HEK293 (cell line): ENCODE measurements around the gene PAQR5.

Source experiments
- PRDM1 ChIP-seq: fragments of 450-650 bp; formaldehyde crosslinking; IDR thresholded peaks from 2 replicates; pipeline ENCODE4; 2016; ENCODE audit warnings: missing biosample characterization, missing genetic modification characterization
- RBAK ChIP-seq: fragments of 450-650 bp; formaldehyde crosslinking; IDR thresholded peaks from 2 replicates; pipeline ENCODE4 v1.5.1; 2016; ENCODE audit warnings: missing biosample characterization, missing genetic modification characterization
- REST ChIP-seq: fragments of 450-650 bp; formaldehyde crosslinking; IDR thresholded peaks from 2 replicates; pipeline ENCODE4 v1.5.1; 2016; ENCODE audit warnings: missing biosample characterization, missing genetic modification characterization
- SETDB1 ChIP-seq: IDR thresholded peaks from one replicate; pipeline ENCODE4 v1.6.1; 2017; ENCODE audit warnings: mild to moderate bottlenecking, low read length, moderate library complexity, mixed read lengths; ENCODE audit not compliant: insufficient read length
- SP2 ChIP-seq: fragments of 450-650 bp; formaldehyde crosslinking; IDR thresholded peaks from 2 replicates; pipeline ENCODE4 v1.5.1; 2016; ENCODE audit warnings: missing biosample characterization, missing genetic modification characterization
- SP7 ChIP-seq: fragments of 450-650 bp; formaldehyde crosslinking; IDR thresholded peaks from 2 replicates; pipeline ENCODE4 v1.5.1; 2016; ENCODE audit warnings: missing biosample characterization, missing genetic modification characterization
- TCF7L2 ChIP-seq: IDR thresholded peaks from 2 replicates; pipeline ENCODE4 v1.6.1; 2011; ENCODE audit warnings: low read depth, mild to moderate bottlenecking, inconsistent platforms, low read length, moderate library complexity, borderline replicate concordance
- ZBTB49 ChIP-seq: fragments of 450-650 bp; formaldehyde crosslinking; IDR thresholded peaks from 2 replicates; pipeline ENCODE4 v1.5.1; 2016; ENCODE audit warnings: missing biosample characterization, missing genetic modification characterization, low read depth
- ZBTB8A ChIP-seq: fragments of 450-650 bp; formaldehyde crosslinking; IDR thresholded peaks from 2 replicates; pipeline ENCODE4 v1.5.1; 2016; ENCODE audit warnings: missing biosample characterization, missing genetic modification characterization
- ZEB2 ChIP-seq: fragments of 450-650 bp; formaldehyde crosslinking; IDR thresholded peaks from 2 replicates; pipeline ENCODE4 v1.5.1; 2016; ENCODE audit warnings: missing biosample characterization, missing genetic modification characterization
- ZNF10 ChIP-seq: fragments of 450-650 bp; formaldehyde crosslinking; IDR thresholded peaks from 2 replicates; pipeline ENCODE4 v1.5.1; 2017; ENCODE audit warnings: missing biosample characterization, missing genetic modification characterization
- ZNF112 ChIP-seq: fragments of 450-650 bp; formaldehyde crosslinking; IDR thresholded peaks from 2 replicates; pipeline ENCODE4 v1.5.0; 2017; ENCODE audit warnings: missing biosample characterization, missing genetic modification characterization
- ZNF114 ChIP-seq: fragments of 450-650 bp; formaldehyde crosslinking; IDR thresholded peaks from 2 replicates; pipeline ENCODE4 v1.5.0; 2017; ENCODE audit warnings: missing biosample characterization, missing genetic modification characterization
- ZNF132 ChIP-seq: fragments of 450-650 bp; formaldehyde crosslinking; IDR thresholded peaks from 2 replicates; pipeline ENCODE4 v1.5.1; 2017; ENCODE audit warnings: missing biosample characterization, missing genetic modification characterization, borderline replicate concordance
- ZNF223 ChIP-seq: fragments of 450-650 bp; formaldehyde crosslinking; IDR thresholded peaks from 2 replicates; pipeline ENCODE4 v1.5.1; 2016; ENCODE audit warnings: missing biosample characterization, missing genetic modification characterization
- ZNF280D ChIP-seq: fragments of 450-650 bp; formaldehyde crosslinking; IDR thresholded peaks from 2 replicates; pipeline ENCODE4 v1.5.1; 2016; ENCODE audit warnings: missing biosample characterization, missing genetic modification characterization
- ZNF311 ChIP-seq: fragments of 450-650 bp; formaldehyde crosslinking; IDR thresholded peaks from 2 replicates; pipeline ENCODE4 v1.5.1; 2017; ENCODE audit warnings: missing biosample characterization, missing genetic modification characterization, borderline replicate concordance
- ZNF394 ChIP-seq: fragments of 450-650 bp; formaldehyde crosslinking; IDR thresholded peaks from 2 replicates; pipeline ENCODE4 v1.5.1; 2016; ENCODE audit warnings: missing biosample characterization, missing genetic modification characterization, mild to moderate bottlenecking, moderate library complexity, borderline replicate concordance
- ZNF404 ChIP-seq: fragments of 450-650 bp; formaldehyde crosslinking; IDR thresholded peaks from 2 replicates; pipeline ENCODE4 v1.5.1; 2017; ENCODE audit warnings: missing biosample characterization, missing genetic modification characterization
- ZNF501 ChIP-seq: fragments of 450-650 bp; formaldehyde crosslinking; IDR thresholded peaks from 2 replicates; pipeline ENCODE4 v1.5.1; 2016; ENCODE audit warnings: missing biosample characterization, missing genetic modification characterization
- ZNF514 ChIP-seq: fragments of 450-650 bp; formaldehyde crosslinking; IDR thresholded peaks from 2 replicates; pipeline ENCODE4 v1.5.1; 2016; ENCODE audit warnings: missing biosample characterization, missing genetic modification characterization
- ZNF544 ChIP-seq: fragments of 450-650 bp; formaldehyde crosslinking; IDR thresholded peaks from 2 replicates; pipeline ENCODE4 v1.5.0; 2017; ENCODE audit warnings: missing biosample characterization, missing genetic modification characterization
- ZNF549 ChIP-seq: fragments of 450-650 bp; IDR thresholded peaks from 2 replicates; pipeline ENCODE4 v1.5.1; 2018; ENCODE audit warnings: missing biosample characterization, missing genetic modification characterization, mild to moderate bottlenecking, inconsistent platforms, moderate library complexity
- ZNF621 ChIP-seq: fragments of 450-650 bp; formaldehyde crosslinking; IDR thresholded peaks from 2 replicates; pipeline ENCODE4 v1.5.1; 2017; ENCODE audit warnings: missing biosample characterization, missing genetic modification characterization
- ZNF639 ChIP-seq: fragments of 450-650 bp; formaldehyde crosslinking; IDR thresholded peaks from 2 replicates; pipeline ENCODE4 v1.5.1; 2016; ENCODE audit warnings: missing biosample characterization, missing genetic modification characterization
- ZNF670 ChIP-seq: fragments of 450-650 bp; formaldehyde crosslinking; IDR thresholded peaks from 2 replicates; pipeline ENCODE4 v1.5.1; 2016; ENCODE audit warnings: missing biosample characterization, missing genetic modification characterization, low read depth
- ZNF701 ChIP-seq: fragments of 450-650 bp; formaldehyde crosslinking; IDR thresholded peaks from 2 replicates; pipeline ENCODE4 v1.5.1; 2016; ENCODE audit warnings: missing biosample characterization, missing genetic modification characterization
- ZNF830 ChIP-seq: fragments of 450-650 bp; IDR thresholded peaks from 2 replicates; pipeline ENCODE4 v1.5.0; 2018; ENCODE audit warnings: missing biosample characterization, missing genetic modification characterization, low read depth, mild to moderate bottlenecking, moderate library complexity
- ZSCAN4 ChIP-seq: fragments of 450-650 bp; formaldehyde crosslinking; IDR thresholded peaks from 2 replicates; pipeline ENCODE4 v1.5.1; 2017; ENCODE audit warnings: missing biosample characterization, missing genetic modification characterization

Gene PAQR5

GRCh38 chr15:69452692-69453521 lies 154.2 kb downstream of the PAQR5 start, which contains the start of gene RPLP1 (continued):
- TF ChIP-seq REST (tag by site-specific recombination) (peak; percentile 72), ZNF394 (peak; percentile 87), ZNF404 (tag by site-specific recombination) (no peak), ZSCAN4 (tag by site-specific recombination) (0 out of 2 replicates have a peak, but pooled peaks have one; percentile 32), ZNF544 (tag by site-specific recombination) (no peak), SP2 (peak; percentile 87), ZNF112 (tag by site-specific recombination) (no peak), ZNF10 (0 out of 2 replicates have a peak, but pooled peaks have one; percentile 27), ZNF670 (tag by site-specific recombination) (no peak), ZNF223 (tag by site-specific recombination) (no peak), ZNF132 (tag by site-specific recombination) (no peak), ZNF311 (no peak), ZNF114 (tag by site-specific recombination) (no peak), ZNF621 (tag by site-specific recombination) (no peak), RBAK (tag by site-specific recombination) (no peak; the same call in 1 of the 2 replicates), TCF7L2 (no peak), ZNF514 (tag by site-specific recombination) (no peak), PRDM1 (tag by site-specific recombination) (no peak), ZNF701 (tag by site-specific recombination) (no peak), ZNF501 (peak; percentile 99), ZBTB8A (tag by site-specific recombination) (peak; percentile 72), ZNF280D (no peak), ZNF639 (tag by site-specific recombination) (peak; percentile 89), SETDB1 (no peak), ZNF549 (tag by site-specific recombination) (no peak), SP7 (tag by site-specific recombination) (peak; percentile 92), ZNF830 (no peak), ZEB2 (tag by site-specific recombination) (0 out of 2 replicates have a peak, but pooled peaks have one; percentile 75), ZBTB49 (no peak)
